Activated T-cell treated with anti-CD3 and anti-CD28 coated beads for 24 hours (primary cell): ENCODE measurements around the gene LRRC28.
A peak's percentile ranks its signal among the peaks of the same experiment; 100 is the strongest.

Experiments
- DNase-seq: peaks from one replicate; pipeline ENCODE4 v3.0.0-alpha.2; 2020; ENCODE audit warnings: low read depth

The LRRC28 gene

DNA sequence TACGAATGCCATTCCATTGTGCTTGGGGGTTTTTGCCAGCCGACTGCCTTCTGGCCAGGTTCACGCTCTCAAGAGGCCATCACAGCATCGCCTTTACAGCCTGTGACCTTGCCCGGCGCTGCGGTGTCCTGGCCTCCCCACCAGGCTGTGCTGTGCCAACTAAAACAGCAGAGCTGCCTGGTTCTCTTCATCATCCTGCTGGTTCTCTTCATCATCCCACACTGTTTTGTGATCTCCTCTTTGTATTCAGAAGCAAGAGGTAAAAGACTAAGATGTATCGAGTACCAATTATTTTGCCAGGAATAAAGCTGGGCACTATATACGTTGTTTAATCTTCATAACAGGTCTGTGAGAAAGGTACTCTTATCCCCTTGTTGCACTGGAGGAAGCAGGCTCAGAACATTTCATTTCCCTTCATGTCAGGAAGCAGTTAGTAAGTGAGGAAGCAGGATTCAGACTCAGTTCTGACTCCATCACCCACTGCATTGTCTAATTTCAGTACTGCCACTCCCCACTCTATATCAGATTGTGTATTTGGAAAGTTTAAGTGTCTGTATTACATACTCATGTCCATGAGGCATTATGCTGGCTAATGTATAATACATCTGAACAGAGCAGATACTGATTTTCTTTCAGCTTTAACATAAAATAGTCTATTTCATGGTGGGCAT is 92.7 kb downstream of the LRRC28 start:
- DNase-seq: peak; percentile 11

- DNase-seq: no peak
Measured at GRCh38 chr15:99344639-99345038, 93.4 kb downstream of the LRRC28 start.

- no peak for DNase-seq
Measured at GRCh38 chr15:99345242-99345641, 94.0 kb downstream of the LRRC28 start.

- no peak for DNase-seq
Measured at GRCh38 chr15:99345832-99346462, 94.7 kb downstream of the LRRC28 start.

- DNase-seq: no peak
Measured at GRCh38 chr15:99347574-99347973, 96.3 kb downstream of the LRRC28 start.

DNA sequence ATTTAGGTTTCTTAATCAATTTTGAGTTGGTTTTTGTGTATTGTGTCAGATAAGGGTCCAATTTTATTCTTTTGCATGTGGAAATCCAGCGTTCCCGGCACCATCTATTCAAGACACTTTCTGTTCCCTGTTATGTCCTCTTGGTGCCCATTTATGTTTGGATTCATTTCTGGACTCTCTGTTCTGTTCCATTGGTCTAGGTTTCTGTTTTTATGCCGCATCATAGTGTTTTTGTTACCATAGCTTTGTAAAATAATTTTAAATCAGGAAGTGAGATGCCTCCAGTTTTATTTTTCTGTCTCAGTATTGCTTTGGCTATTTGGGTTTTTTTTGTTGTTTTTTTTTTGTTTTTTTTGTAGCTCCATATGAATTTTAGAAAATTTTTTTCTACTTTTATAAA is 97.1 kb downstream of the LRRC28 start:
- DNase-seq: no peak

- DNase-seq: no peak
Measured at GRCh38 chr15:99350408-99350807, 99.1 kb downstream of the LRRC28 start.

DNA sequence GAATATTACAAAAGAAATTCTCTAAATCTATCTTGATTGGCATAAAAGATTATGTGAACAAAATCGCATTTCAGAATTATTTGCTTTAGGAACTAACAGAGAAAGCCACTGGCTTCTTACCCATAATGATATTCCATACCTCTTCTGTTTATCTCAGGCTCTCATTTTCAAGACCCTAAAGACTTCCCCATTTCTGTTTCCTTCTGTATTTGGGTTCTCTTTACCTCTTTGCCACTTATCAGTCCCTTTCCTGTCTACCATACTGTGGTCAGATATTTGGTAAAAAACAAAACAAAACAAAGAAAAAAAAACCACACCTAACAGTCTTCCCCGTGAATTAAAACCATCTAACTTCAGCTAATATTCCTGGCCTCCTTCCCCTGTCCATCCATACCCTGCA is 108.5 kb downstream of the LRRC28 start:
- no peak for DNase-seq

GRCh38 chr15:99361545-99362185 is 110.4 kb downstream of the LRRC28 start:
- DNase-seq: no peak

GRCh38 chr15:99365242-99365641 is 114.0 kb downstream of the LRRC28 start:
- no peak for DNase-seq

DNA sequence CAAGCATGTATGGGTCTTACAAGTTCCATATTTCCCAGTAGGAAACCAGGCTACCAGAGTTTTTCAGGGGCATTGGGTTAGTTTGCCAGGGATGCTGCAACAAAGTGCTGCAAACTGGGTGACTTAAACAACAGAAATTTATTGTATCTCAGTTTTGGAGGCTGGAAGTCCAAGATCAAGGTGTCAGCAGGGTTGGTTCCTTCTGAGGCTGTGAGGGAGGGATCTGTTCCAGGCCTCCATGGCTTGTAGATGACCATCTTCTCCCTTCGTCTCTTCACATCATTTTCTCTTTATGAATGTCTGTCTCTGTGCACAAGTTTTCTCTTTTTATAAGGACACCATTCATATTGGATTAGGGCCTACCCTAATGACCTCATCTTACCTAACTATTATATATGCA is 114.7 kb downstream of the LRRC28 start:
- DNase-seq: no peak

GRCh38 chr15:99368743-99369142 is 117.5 kb downstream of the LRRC28 start:
- DNase-seq: no peak

DNA sequence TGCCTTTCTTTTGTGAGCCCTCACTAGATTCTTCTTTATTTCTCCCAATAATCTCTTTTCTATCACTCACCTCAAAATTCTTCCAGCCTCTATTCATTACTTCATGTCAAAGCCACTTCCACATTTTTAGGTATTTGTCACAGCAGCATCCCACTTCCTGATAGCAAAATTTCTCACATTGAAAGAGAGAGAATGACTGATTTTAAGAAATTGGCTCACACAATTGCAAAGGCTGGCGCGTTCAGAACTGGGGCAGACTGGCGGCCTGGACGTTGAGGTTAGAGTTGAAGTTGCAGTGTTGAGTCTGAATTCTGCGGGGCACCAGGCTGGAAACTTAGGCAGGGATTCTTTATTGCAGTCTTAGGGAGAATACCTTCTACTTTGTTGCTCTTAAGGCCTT is 117.9 kb downstream of the LRRC28 start:
- no peak for DNase-seq

- DNase-seq: no peak
Measured at GRCh38 chr15:99371180-99372103, 120.2 kb downstream of the LRRC28 start.

DNA sequence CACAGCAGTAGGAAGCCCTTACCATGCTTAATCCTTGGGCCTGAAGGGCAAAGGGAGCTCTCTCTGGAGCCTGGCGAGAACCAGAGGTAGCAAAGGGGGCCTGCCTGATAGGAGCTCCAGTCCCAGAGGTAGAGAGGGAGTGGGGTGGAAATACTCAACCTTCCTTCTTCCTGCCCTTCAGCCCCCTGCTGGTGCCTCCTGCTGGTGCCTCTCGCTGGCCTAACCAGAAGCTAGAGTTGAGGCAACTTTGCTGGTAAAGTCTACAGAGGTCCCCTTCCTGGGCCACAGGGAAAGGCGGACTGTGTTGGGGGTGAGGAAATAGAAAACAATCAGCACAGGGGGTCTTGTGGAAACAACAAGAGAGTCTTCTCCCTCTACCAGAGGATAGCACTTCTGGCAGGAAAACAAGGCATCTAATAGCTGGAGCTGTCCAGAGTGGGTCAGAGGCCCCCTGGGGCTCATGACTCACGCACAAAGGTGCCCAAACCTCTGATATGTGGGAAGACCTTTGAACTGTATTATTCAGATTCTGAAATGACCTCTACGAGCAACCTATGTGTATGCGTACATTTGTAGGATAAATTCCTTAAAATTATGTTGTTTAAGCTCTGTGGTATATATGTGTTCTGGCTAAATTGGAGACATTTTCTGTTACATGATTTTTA is 133.9 kb downstream of the LRRC28 start:
- no peak for DNase-seq

DNA sequence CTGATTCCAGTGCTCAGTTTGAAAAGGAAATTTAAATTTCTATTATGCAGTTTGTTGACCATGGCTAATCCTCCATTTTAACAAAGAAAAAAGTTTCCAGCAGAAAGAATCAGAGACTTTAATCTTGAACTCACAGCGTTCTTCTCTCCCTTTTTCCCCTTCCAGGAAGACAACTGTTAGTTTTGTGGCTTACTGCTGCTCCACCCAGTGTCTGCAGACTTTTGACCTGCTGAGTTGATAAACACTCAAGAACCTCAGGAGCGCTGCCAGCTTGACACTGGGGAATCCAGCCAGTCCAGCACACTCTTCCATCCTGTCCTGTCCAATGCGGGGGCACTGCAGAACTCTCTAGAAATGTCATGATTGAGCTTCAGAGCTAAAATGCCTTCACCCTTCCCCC is 134.6 kb downstream of the LRRC28 start:
- no peak for DNase-seq

DNA sequence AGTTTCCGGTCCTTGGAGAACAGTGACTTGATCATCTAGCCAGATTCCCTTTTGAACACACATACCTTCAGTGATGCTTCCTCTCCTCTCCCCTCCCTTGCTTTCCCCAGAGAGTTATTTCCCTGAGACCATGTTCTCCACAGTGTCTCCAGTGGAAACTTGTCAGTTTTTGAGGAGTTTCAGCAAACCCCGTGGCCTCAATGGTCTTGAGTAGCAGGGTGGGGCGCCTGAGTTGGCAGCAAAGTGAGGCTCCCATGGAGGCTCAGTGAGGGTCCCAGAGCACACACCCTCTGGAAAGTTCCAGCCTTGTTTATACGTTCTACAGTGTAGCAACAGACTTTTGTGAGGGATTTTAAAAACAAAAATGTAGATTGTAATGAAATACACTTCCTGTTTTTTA is 135.1 kb downstream of the LRRC28 start:
- no peak for DNase-seq

DNA sequence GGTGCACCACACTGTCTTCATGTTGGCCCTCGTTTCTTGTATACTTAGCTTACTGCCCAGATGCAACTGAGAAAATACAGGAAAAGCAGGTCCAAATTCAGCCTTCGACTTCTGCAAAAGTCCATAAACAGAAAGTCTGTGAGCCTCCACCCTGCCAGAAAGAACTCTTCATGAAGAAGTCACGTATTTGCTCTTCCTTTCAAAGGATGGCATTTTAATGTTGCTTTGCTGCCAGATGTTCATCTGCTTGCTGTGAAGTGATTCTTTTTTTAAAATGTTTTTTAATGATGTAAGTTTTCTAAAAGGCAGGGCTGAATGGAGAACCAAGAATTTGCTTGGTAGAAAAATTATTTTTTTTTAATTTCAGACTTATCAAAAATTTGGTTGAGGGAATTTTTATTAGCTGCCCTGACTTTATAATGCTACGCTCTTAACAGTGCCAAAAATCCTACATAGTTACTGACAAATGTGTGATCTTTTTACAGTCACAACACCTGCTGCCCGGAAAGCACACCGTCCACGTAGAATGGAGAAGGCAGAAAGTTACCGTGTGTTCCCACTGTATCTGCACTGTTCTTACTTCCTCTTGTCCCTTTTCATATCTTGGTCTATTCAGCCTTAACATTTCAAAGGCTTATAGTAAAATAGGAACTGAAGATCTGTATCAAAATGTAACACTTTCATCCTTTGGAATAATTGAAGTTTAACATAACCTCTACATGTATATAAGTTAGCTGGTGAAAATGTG is 136.3 kb downstream of the LRRC28 start:
- DNase-seq: no peak

- DNase-seq: no peak
Measured at GRCh38 chr15:99390667-99391066, 139.4 kb downstream of the LRRC28 start.

DNA sequence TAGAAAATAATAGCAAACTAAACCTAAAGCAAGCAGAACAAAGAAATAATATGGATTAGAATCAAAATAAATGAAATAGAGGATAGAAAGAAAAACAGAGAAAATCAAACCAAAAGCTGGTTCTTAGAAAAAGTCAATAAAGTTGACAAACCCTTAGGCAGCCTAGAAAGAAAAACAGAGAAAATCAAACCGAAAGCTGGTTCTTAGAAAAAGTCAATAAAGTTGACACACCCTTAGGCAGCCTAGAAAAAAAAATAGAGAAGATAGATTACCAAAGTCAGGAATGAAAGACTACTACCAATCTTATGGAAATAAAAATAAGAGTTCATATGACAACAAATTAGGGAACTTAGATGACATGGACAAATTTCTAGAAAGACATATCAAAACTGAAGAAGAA is 142.4 kb downstream of the LRRC28 start:
- DNase-seq: no peak

DNA sequence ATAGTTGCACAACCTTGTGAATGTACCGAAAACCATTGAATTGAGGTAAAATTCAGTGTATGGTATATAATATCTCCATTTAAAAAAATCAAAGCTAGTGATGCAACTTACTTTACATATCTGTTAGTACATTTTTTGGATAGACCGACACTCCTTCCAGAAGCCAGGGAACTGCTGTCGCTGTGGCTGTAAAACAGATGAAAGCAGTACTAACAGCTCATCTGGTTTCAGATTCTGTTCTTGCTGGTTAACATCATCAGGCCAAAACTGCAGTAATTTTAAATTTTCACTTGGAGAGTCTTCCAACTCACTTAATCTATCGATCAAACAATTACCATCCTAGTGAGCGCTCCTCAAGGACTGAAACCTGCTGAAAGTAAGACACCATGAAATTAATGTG is 145.1 kb downstream of the LRRC28 start:
- DNase-seq: no peak
